Tibial nerve (tissue), 4 donors: ENCODE data around the gene METRNL. TPM values are rescaled to one million over a fixed set of nuclear protein-coding genes. Genes with fewer than 3 reads are reported as not detected.

Experiments used
- DNase-seq, 2 donors: peaks; one replicate each; pipeline ENCODE4 v3.0.0-alpha.2; 2019; ENCODE audit warnings: low spot score in 2 of 2
- H3K27ac ChIP-seq, 4 donors: fragments of 200-600 bp; sonication (generic) in 3 of 4; one replicate each; pipeline ENCODE4 v1.5.1; 2017 to 2019; ENCODE audit warnings: mild to moderate bottlenecking in 1 of 4
- H3K27me3 ChIP-seq, 2 donors: fragments of 200-600 bp; sonication (generic) in 1 of 2; one replicate each; pipeline versions ENCODE4 v1.5.1 to v1.6.0; 2017 to 2019
- H3K36me3 ChIP-seq, 3 donors: fragments of 200-600 bp; sonication (generic); one replicate each; pipeline ENCODE4 v1.5.1; 2018 to 2019
- H3K4me1 ChIP-seq, 4 donors: fragments of 200-600 bp; sonication (generic) in 3 of 4; one replicate each; pipeline ENCODE4 v1.5.1; 2017 to 2019
- H3K4me3 ChIP-seq, 4 donors: fragments of 200-600 bp; sonication (generic) in 3 of 4; one replicate each; pipeline ENCODE4 v1.5.1; 2017 to 2019; ENCODE audit warnings: mild to moderate bottlenecking in 1 of 4, moderate library complexity in 1 of 4
- H3K9me3 ChIP-seq, 4 donors: fragments of 200-600 bp; sonication (generic) in 3 of 4; one replicate each; pipeline ENCODE4 v1.5.1; 2017 to 2019
- CTCF ChIP-seq, 5 experiments: fragments of 200-600 bp in 3 of 5; fragments of 450-650 bp in 2 of 5; sonication (generic) in 3 of 5; IDR thresholded peaks; one replicate each; pipeline ENCODE4 v1.5.1; 2016 to 2019; ENCODE audit warnings: antibody characterized with exemption in 5 of 5, mild to moderate bottlenecking in 3 of 5, moderate library complexity in 2 of 5
- EP300 ChIP-seq, 2 donors: sonication (generic); formaldehyde crosslinking; IDR thresholded peaks; one replicate each; pipeline ENCODE4 v1.6.1; 2017; ENCODE audit warnings: antibody characterized with exemption in 2 of 2, mild to moderate bottlenecking in 1 of 2
- POLR2A ChIP-seq, 2 donors: fragments of 450-650 bp; IDR thresholded peaks; one replicate each; pipeline ENCODE4 v1.6.1; 2017; ENCODE audit warnings: antibody characterized with exemption in 2 of 2, mild to moderate bottlenecking in 2 of 2, moderate library complexity in 2 of 2
- WGBS, 2 donors: methylation state at CpG; one replicate each; pipeline ENCODE4 v1.1.5; 2018; 5-methylcytosine and 5-hydroxymethylcytosine counted together
- total RNA-seq, 4 donors: library from RNA; depleted of rRNA; stranded (reverse); fragments of >200 nt; gene quantifications; one replicate each; pipeline ENCODE4 v1.1.0, GENCODE V29; 2016

The METRNL gene
- total RNA-seq, 4 donors from 2014 or later = 112 to 162 (median 147) TPM

- no peaks in the 10 kb centered on the region for H3K9me3 ChIP-seq
- peaks cover 0 to 97% (median 73%) of the 10 kb centered on the region in 4 donors for H3K4me1 ChIP-seq
- peak overlapping the region; percentile 46 to 97 (median 76) for H3K27ac ChIP-seq
- peaks cover 0 to 67% (median 0%) of the 10 kb centered on the region in 3 donors for H3K36me3 ChIP-seq
- TF ChIP-seq EP300 (IDR thresholded peaks at IDR 0.05) (no peak), POLR2A (IDR thresholded peaks at IDR 0.05) (no peak), CTCF (IDR thresholded peaks at IDR 0.05) (no peak)
- H3K4me3 ChIP-seq = no peak overlapping the region
- WGBS, 2 donors = 75 to 85% methylated on average over 25 to 31 of the region's 31 CpGs
- no peaks in the 10 kb centered on the region for H3K27me3 ChIP-seq
- no peak for DNase-seq
These were observed 8.5 kb downstream of the METRNL start for GRCh38 chr17:83087788-83088360.

GRCh38 chr17:83088451-83088850 lies 9.0 kb downstream of the METRNL start:
- H3K36me3 ChIP-seq = peaks cover 0 to 73% (median 0%) of the 10 kb centered on the region in 3 donors
- H3K27ac ChIP-seq = peak overlapping the region; percentile 6 to 97 (median 76)
- no peak for DNase-seq
- peaks cover 0 to 97% (median 67%) of the 10 kb centered on the region in 4 donors for H3K4me1 ChIP-seq
- no peaks in the 10 kb centered on the region for H3K27me3 ChIP-seq
- H3K4me3 ChIP-seq = no peak overlapping the region
- no peaks in the 10 kb centered on the region for H3K9me3 ChIP-seq
- 65 to 71% methylated on average over 10 of the region's 13 CpGs for WGBS, 2 donors
- TF ChIP-seq EP300 (IDR thresholded peaks at IDR 0.05) (no peak), CTCF (IDR thresholded peaks at IDR 0.05) (no peak), POLR2A (IDR thresholded peaks at IDR 0.05) (no peak)

- 71 to 77% methylated on average over 15 of the region's 15 CpGs for whole genome bisulfite sequencing, 2 donors
- H3K4me3 ChIP-seq = no peak overlapping the region
- peak overlapping the region; percentile 6 to 97 (median 76) for H3K27ac ChIP-seq
- H3K27me3 ChIP-seq = no peaks in the 10 kb centered on the region
- no peak for DNase-seq
- H3K9me3 ChIP-seq = no peaks in the 10 kb centered on the region
- H3K36me3 ChIP-seq = peaks cover 0 to 77% (median 0%) of the 10 kb centered on the region in 3 donors
- peaks cover 0 to 95% (median 63%) of the 10 kb centered on the region in 4 donors for H3K4me1 ChIP-seq
- TF ChIP-seq CTCF (IDR thresholded peaks at IDR 0.05) = no peak
- TF ChIP-seq EP300 (IDR thresholded peaks at IDR 0.05) = peak in 1 of 2 donors; percentile 34
- TF ChIP-seq POLR2A (IDR thresholded peaks at IDR 0.05) = no peak
These were observed 9.5 kb downstream of the METRNL start for GRCh38 chr17:83088909-83089308.

- H3K4me3 ChIP-seq = no peak overlapping the region
- peaks cover 0 to 89% (median 57%) of the 10 kb centered on the region in 4 donors for H3K4me1 ChIP-seq
- DNase-seq = no peak
- H3K36me3 ChIP-seq = peaks cover 0 to 82% (median 0%) of the 10 kb centered on the region in 3 donors
- no peaks in the 10 kb centered on the region for H3K27me3 ChIP-seq
- peak overlapping the region; percentile 50 to 97 (median 76) for H3K27ac ChIP-seq
- H3K9me3 ChIP-seq = no peaks in the 10 kb centered on the region
- 65 to 69% methylated on average over 32 to 39 of the region's 47 CpGs for WGBS, 2 donors
- TF ChIP-seq EP300 (IDR thresholded peaks at IDR 0.05) = peak; percentile 65 to 75
- no peak for TF ChIP-seq CTCF (IDR thresholded peaks at IDR 0.05)
- TF ChIP-seq POLR2A (IDR thresholded peaks at IDR 0.05) = no peak
These were observed 10.1 kb downstream of the METRNL start for GRCh38 chr17:83089328-83090132.
